ENCODE data around the gene RIT2. TPM values are rescaled to one million over a fixed set of nuclear protein-coding genes. Genes with fewer than 3 reads are reported as not detected.

Gene RIT2
- polyA plus RNA-seq, 2 of the 4 experiments (the other 2 are of a cell fraction), result not detected

GRCh38 chr18:42977982-42978637, 137.4 kb downstream of the RIT2 start:
- no peak overlapping the region for H3K4me2 ChIP-seq
- no peaks in the 10 kb centered on the region for H3K4me1 ChIP-seq

GRCh38 chr18:42976869-42977590, 138.5 kb downstream of the RIT2 start:
- CTCF ChIA-PET, result no interaction called here
- DNase-seq (ENCODE audit: low read depth in 1 of 2, low spot score in 1 of 2), result no peak
- Histone ChIP-seq H3K4me2 (no peak overlapping the region), H3K27ac (no peak overlapping the region), H3K4me3 (no peak overlapping the region), H3K4me1 (no peaks in the 10 kb centered on the region), H3K9me3 (no peaks in the 10 kb centered on the region)
- TF ChIP-seq CHD2 (IDR thresholded peaks at IDR 0.05; ENCODE audit: low read length, partially characterized antibody) (no peak), HEYL (CRISPR knock-in tag; IDR thresholded peaks at IDR 0.05) (no peak), POLR2AphosphoS2 (conservative IDR thresholded peaks at IDR 0.05; ENCODE audit: low read length) (no peak), REST (IDR thresholded peaks at IDR 0.05) (no peak), CHD4 (IDR thresholded peaks at IDR 0.05; ENCODE audit: borderline replicate concordance) (no peak), ZNF302 (CRISPR knock-in tag; IDR thresholded peaks at IDR 0.05) (no peak), PHF8 (IDR thresholded peaks at IDR 0.05; ENCODE audit: borderline replicate concordance, low read depth) (no peak), ZC3H11A (IDR thresholded peaks at IDR 0.05) (no peak), ESRRA (IDR thresholded peaks at IDR 0.05; ENCODE audit: borderline replicate concordance, low read length) (no peak), HOXB13 (CRISPR knock-in tag; IDR thresholded peaks at IDR 0.05; ENCODE audit: low read depth) (no peak), HOXA7 (CRISPR knock-in tag; IDR thresholded peaks at IDR 0.05) (no peak), RCOR1 (IDR thresholded peaks at IDR 0.05; ENCODE audit: low read depth, low read length) (no peak), EP300 (IDR thresholded peaks at IDR 0.05) (no peak), CEBPB (IDR thresholded peaks at IDR 0.05) (no peak)
- TF ChIP-seq, protein P1, sequence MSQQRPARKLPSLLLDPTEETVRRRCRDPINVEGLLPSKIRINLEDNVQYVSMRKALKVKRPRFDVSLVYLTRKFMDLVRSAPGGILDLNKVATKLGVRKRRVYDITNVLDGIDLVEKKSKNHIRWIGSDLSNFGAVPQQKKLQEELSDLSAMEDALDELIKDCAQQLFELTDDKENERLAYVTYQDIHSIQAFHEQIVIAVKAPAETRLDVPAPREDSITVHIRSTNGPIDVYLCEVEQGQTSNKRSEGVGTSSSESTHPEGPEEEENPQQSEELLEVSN (IDR thresholded peaks at IDR 0.05; ENCODE audit: borderline replicate concordance, low read depth), result no peak
- no peak for ATAC-seq
- POLR2A ChIA-PET, result no interaction called here
- FAIRE-seq, result no peak
- WGBS (ENCODE audit: missing lambda C conversion rate), result 9% methylated on average over 3 of the region's 3 CpGs

More at GRCh38 chr18:42977982-42978637, 137.4 kb downstream of the RIT2 start:
- Histone ChIP-seq H3K9me3 (no peaks in the 10 kb centered on the region), H3K27ac (no peak overlapping the region), H3K4me3 (no peak overlapping the region)
- DNase-seq (ENCODE audit: low read depth in 1 of 2, low spot score in 1 of 2) (no peak), ATAC-seq (no peak), FAIRE-seq (no peak)
- TF ChIP-seq BHLHE40 (IDR thresholded peaks at IDR 0.05; ENCODE audit: low read depth, low read length) (no peak), CEBPB (IDR thresholded peaks at IDR 0.05) (no peak), CBX8 (IDR thresholded peaks at IDR 0.05) (no peak), RARB (CRISPR knock-in tag; IDR thresholded peaks at IDR 0.05) (no peak), JUN (IDR thresholded peaks at IDR 0.05) (no peak), EHF (CRISPR knock-in tag; IDR thresholded peaks at IDR 0.05) (no peak), SMC3 (IDR thresholded peaks at IDR 0.05) (no peak), ZSCAN20 (CRISPR knock-in tag; IDR thresholded peaks at IDR 0.05) (no peak), HEYL (CRISPR knock-in tag; IDR thresholded peaks at IDR 0.05) (no peak), FOXS1 (CRISPR knock-in tag; IDR thresholded peaks at IDR 0.05) (no peak), FOSB (CRISPR knock-in tag; IDR thresholded peaks at IDR 0.05) (no peak), JUNB (IDR thresholded peaks at IDR 0.05) (no peak), ZC3H11A (IDR thresholded peaks at IDR 0.05) (no peak), KDM1A (IDR thresholded peaks at IDR 0.05; ENCODE audit: low read depth) (no peak), HOXA7 (CRISPR knock-in tag; IDR thresholded peaks at IDR 0.05) (no peak)
- CTCF ChIA-PET, result no interaction called here
- POLR2A ChIA-PET, result no interaction called here
- 0% methylated on average over 4 of the region's 4 CpGs for WGBS (ENCODE audit: missing lambda C conversion rate)
